ENCODE results near the gene SLC44A1.

- TF ChIP-seq, protein P1, sequence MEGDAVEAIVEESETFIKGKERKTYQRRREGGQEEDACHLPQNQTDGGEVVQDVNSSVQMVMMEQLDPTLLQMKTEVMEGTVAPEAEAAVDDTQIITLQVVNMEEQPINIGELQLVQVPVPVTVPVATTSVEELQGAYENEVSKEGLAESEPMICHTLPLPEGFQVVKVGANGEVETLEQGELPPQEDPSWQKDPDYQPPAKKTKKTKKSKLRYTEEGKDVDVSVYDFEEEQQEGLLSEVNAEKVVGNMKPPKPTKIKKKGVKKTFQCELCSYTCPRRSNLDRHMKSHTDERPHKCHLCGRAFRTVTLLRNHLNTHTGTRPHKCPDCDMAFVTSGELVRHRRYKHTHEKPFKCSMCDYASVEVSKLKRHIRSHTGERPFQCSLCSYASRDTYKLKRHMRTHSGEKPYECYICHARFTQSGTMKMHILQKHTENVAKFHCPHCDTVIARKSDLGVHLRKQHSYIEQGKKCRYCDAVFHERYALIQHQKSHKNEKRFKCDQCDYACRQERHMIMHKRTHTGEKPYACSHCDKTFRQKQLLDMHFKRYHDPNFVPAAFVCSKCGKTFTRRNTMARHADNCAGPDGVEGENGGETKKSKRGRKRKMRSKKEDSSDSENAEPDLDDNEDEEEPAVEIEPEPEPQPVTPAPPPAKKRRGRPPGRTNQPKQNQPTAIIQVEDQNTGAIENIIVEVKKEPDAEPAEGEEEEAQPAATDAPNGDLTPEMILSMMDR (IDR thresholded peaks at IDR 0.05) = no peak
- no peak for TF ChIP-seq ZFX (IDR thresholded peaks at IDR 0.05; ENCODE audit: borderline replicate concordance)
These were observed 117.4 kb downstream of the SLC44A1 start for GRCh38 chr9:105361873-105362272.
